HepG2 (cell line): ENCODE data around the gene CHPF. TPM values are rescaled to one million over a fixed set of nuclear protein-coding genes. Genes with fewer than 3 reads are reported as not detected.

Source experiments
- AFF4 ChIP-seq: sonication (generic); formaldehyde crosslinking; IDR thresholded peaks from 2 replicates; pipeline ENCODE4 v1.4.0; 2020; ENCODE audit warnings: missing genetic modification reagents
- DNMT3B ChIP-seq: conservative IDR thresholded peaks from 2 replicates; pipeline ENCODE4 v1.6.1; 2016; ENCODE audit warnings: missing biosample characterization, control low read depth
- KDM5B ChIP-seq: sonication (generic); formaldehyde crosslinking; IDR thresholded peaks from 2 replicates; pipeline ENCODE4 v1.4.0; 2020; ENCODE audit warnings: missing genetic modification reagents, mild to moderate bottlenecking, borderline replicate concordance
- MBNL3 ChIP-seq: fragments of 250-450 bp; sonication (Bioruptor Pico); conservative IDR thresholded peaks from 2 replicates; pipeline ENCODE4 v1.8.0; 2022; ENCODE audit warnings: mild to moderate bottlenecking, inconsistent platforms
- MED13 ChIP-seq: sonication (generic); formaldehyde crosslinking; IDR thresholded peaks from 2 replicates; pipeline ENCODE4 v1.5.0; 2020; ENCODE audit warnings: missing genetic modification reagents
- NFYB ChIP-seq: sonication (generic); formaldehyde crosslinking; IDR thresholded peaks from 2 replicates; pipeline ENCODE4 v1.4.0; 2020; ENCODE audit warnings: missing genetic modification reagents
- NONO ChIP-seq, 2 experiments: fragments of 450-650 bp in 1 of 2; sonication (generic) in 1 of 2; formaldehyde crosslinking in 1 of 2; IDR thresholded peaks in 1 of 2; conservative IDR thresholded peaks in 1 of 2; 2 replicates each; pipeline versions ENCODE4 v1.6.1 to v1.8.0; 2017 to 2022; ENCODE audit warnings: mild to moderate bottlenecking in 1 of 2, missing genetic modification reagents in 1 of 2, moderate library complexity in 1 of 2
- NRL ChIP-seq: sonication (generic); formaldehyde crosslinking; IDR thresholded peaks from 2 replicates; pipeline ENCODE4 v1.5.0; 2020; ENCODE audit warnings: missing genetic modification reagents, mild to moderate bottlenecking, moderate library complexity, borderline replicate concordance
- POGZ ChIP-seq: sonication (generic); formaldehyde crosslinking; IDR thresholded peaks from 2 replicates; pipeline ENCODE4 v1.4.0; 2020; ENCODE audit warnings: mild to moderate bottlenecking, missing genetic modification reagents
- UBTF ChIP-seq: sonication (generic); formaldehyde crosslinking; IDR thresholded peaks from 2 replicates; pipeline ENCODE4 v1.4.0; 2020; ENCODE audit warnings: mild to moderate bottlenecking, missing genetic modification reagents
- ZC3H13 ChIP-seq: sonication (generic); formaldehyde crosslinking; IDR thresholded peaks from 2 replicates; pipeline ENCODE4 v1.8.1; 2023; ENCODE audit warnings: mild to moderate bottlenecking, missing genetic modification reagents, moderate library complexity
- ZMAT5 ChIP-seq: sonication (generic); formaldehyde crosslinking; IDR thresholded peaks from 2 replicates; pipeline ENCODE4 v1.5.0; 2020; ENCODE audit warnings: mild to moderate bottlenecking, low read depth, missing genetic modification reagents, borderline replicate concordance
- ZNF333 ChIP-seq: sonication (generic); formaldehyde crosslinking; IDR thresholded peaks from 2 replicates; pipeline ENCODE4 v1.4.0; 2020; ENCODE audit warnings: mild to moderate bottlenecking, missing genetic modification reagents, borderline replicate concordance
- ZNF34 ChIP-seq: sonication (generic); formaldehyde crosslinking; IDR thresholded peaks from 2 replicates; pipeline ENCODE4 v1.4.0; 2020; ENCODE audit warnings: mild to moderate bottlenecking, missing genetic modification reagents, borderline replicate concordance
- ZNF501 ChIP-seq: sonication (generic); formaldehyde crosslinking; IDR thresholded peaks from 2 replicates; pipeline ENCODE4 v1.5.1; 2020; ENCODE audit warnings: mild to moderate bottlenecking, moderate library complexity, missing genetic modification reagents
- ZNF550 ChIP-seq: sonication (generic); formaldehyde crosslinking; IDR thresholded peaks from 2 replicates; pipeline ENCODE4 v1.4.0; 2020; ENCODE audit warnings: mild to moderate bottlenecking, missing genetic modification reagents, borderline replicate concordance
- ZNF574 ChIP-seq: sonication (generic); formaldehyde crosslinking; IDR thresholded peaks from 2 replicates; pipeline ENCODE4 v1.4.0; 2020; ENCODE audit warnings: missing genetic modification reagents
- ZNF737 ChIP-seq: sonication (generic); formaldehyde crosslinking; IDR thresholded peaks from 2 replicates; pipeline ENCODE4 v1.5.0; 2020; ENCODE audit warnings: missing genetic modification reagents, mild to moderate bottlenecking, borderline replicate concordance
- polyA plus RNA-seq, 8 experiments: library from polyadenylated mRNA; depleted of rRNA in 3 of 8; stranded (reverse) in 7 of 8; unstranded in 1 of 8; fragments of >200 nt; fragmentation: Illumina TruSeq in 4 of 8; extraction: Trizol in 4 of 8; gene quantifications; 2 replicates each; pipeline versions ENCODE4 v1.2.1 to v1.2.3, GENCODE V29; 2011 to 2016; ENCODE audit warnings: low read depth in 4 of 8, missing spikeins in 1 of 8, mixed read lengths in 1 of 8; ENCODE audit not compliant: insufficient read depth in 1 of 8
- total RNA-seq, 5 experiments: library from RNA; depleted of rRNA; stranded (reverse); fragments of >200 nt; fragmentation: Illumina TruSeq; extraction: Trizol; gene quantifications; 2 replicates each; pipeline ENCODE4 v1.2.3, GENCODE V29; 2016; ENCODE audit warnings: low read depth in 1 of 5

Gene CHPF
- total and polyA plus RNA-seq, 2 of the 13 experiments (the other 11 are each of a cell fraction or from before 2014, with no cell fraction given), result 79.6 to 111 TPM

- TF ChIP-seq ZC3H13, result 0 out of 2 replicates have a peak, but pooled peaks have one; percentile 18
- TF ChIP-seq ZNF333 (CRISPR knock-in tag), result 0 out of 2 replicates have a peak, but pooled peaks have one; percentile 37
- TF ChIP-seq POGZ (CRISPR knock-in tag), result no peak
- TF ChIP-seq NFYB (CRISPR knock-in tag), result no peak
- no peak for TF ChIP-seq NONO (IDR thresholded peaks at IDR 0.05)
- peak; percentile 14; the same call in 1 of the 2 replicates for TF ChIP-seq NONO (CRISPR knock-in tag; conservative IDR thresholded peaks at IDR 0.05)
- TF ChIP-seq NRL (CRISPR knock-in tag), result no peak
- peak; percentile 9; the same call in 1 of the 2 replicates for TF ChIP-seq ZNF574 (CRISPR knock-in tag)
- TF ChIP-seq MED13, result no peak
- peak; percentile 41; the same call in 1 of the 2 replicates for TF ChIP-seq KDM5B (CRISPR knock-in tag)
- TF ChIP-seq MBNL3 (CRISPR knock-in tag), result no peak
- TF ChIP-seq DNMT3B (CRISPR knock-in tag), result no peak
- no peak for TF ChIP-seq ZMAT5 (CRISPR knock-in tag)
- TF ChIP-seq AFF4 (CRISPR knock-in tag), result 0 out of 2 replicates have a peak, but pooled peaks have one; percentile 21
- TF ChIP-seq ZNF501 (CRISPR knock-in tag), result no peak
- no peak for TF ChIP-seq ZNF34 (CRISPR knock-in tag)
- TF ChIP-seq UBTF (CRISPR knock-in tag), result 0 out of 2 replicates have a peak, but pooled peaks have one; percentile 25
- TF ChIP-seq ZNF550, result no peak
- TF ChIP-seq ZNF737 (CRISPR knock-in tag), result no peak
Measured at GRCh38 chr2:219562049-219563020, 18.7 kb upstream of the CHPF start (continued).
